DND-41 (cell line): ENCODE results near the gene GATM.

Experiments
- CTCF ChIP-seq: IDR thresholded peaks from 2 replicates; pipeline ENCODE4 v1.5.1; 2012; ENCODE audit warnings: borderline replicate concordance, low read length, moderate library complexity, mild to moderate bottlenecking; ENCODE audit not compliant: poor library complexity, severe bottlenecking; ENCODE audit errors: extremely low read depth
- EZH2 ChIP-seq: IDR thresholded peaks from 3 replicates; pipeline ENCODE4 v1.6.1; 2012; ENCODE audit warnings: borderline replicate concordance, low read depth, mild to moderate bottlenecking, moderate library complexity, low read length, inconsistent platforms; ENCODE audit not compliant: severe bottlenecking

GRCh38 chr15:45417303-45417950, 39.1 kb upstream of the GATM start:
- no peak for TF ChIP-seq CTCF
- TF ChIP-seq EZH2: no peak
